Measurements from ENCODE around the gene ZBTB4.

Gene ZBTB4

DNA sequence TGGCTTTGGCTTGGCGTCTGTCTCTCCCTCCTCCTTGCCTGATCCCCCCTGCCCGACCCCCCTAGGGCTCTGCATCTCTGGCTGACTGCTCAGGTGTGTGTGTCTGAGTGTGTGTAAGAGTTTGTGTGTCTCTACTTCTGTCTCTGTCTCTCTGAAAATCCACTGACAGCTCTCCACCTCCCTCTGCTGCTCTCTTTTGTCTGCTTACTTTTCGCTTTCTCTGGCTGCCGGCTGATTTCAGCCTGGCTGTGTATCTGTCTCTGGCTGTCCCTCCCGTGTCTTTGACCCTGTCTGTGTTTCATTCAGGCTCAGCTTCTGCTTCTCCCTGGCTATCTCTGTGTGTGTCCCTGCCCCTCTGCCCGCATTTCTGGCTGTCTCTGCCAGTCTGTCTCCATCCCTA, 63.1 kb downstream of the ZBTB4 start:
- DNase-seq, result no peak

- DNase-seq, result no peak
These were observed 63.6 kb downstream of the ZBTB4 start for GRCh38 chr17:7415784-7416183.

DNA sequence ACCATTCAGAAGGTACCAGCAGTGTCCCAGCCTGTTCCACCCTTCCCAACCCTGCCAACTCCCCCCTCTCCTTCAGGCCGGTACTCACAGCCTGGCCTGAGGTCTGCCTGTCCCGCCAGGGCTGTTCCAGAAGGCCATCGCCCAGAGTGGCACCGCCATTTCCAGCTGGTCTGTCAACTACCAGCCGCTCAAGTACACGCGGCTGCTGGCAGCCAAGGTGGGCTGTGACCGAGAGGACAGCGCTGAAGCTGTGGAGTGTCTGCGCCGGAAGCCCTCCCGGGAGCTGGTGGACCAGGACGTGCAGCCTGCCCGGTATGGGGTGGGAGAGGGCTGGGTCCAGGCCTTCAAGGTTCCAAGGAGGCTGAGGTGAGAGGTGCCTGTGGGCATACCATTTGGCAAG, 64.6 kb downstream of the ZBTB4 start:
- no peak for DNase-seq

DNA sequence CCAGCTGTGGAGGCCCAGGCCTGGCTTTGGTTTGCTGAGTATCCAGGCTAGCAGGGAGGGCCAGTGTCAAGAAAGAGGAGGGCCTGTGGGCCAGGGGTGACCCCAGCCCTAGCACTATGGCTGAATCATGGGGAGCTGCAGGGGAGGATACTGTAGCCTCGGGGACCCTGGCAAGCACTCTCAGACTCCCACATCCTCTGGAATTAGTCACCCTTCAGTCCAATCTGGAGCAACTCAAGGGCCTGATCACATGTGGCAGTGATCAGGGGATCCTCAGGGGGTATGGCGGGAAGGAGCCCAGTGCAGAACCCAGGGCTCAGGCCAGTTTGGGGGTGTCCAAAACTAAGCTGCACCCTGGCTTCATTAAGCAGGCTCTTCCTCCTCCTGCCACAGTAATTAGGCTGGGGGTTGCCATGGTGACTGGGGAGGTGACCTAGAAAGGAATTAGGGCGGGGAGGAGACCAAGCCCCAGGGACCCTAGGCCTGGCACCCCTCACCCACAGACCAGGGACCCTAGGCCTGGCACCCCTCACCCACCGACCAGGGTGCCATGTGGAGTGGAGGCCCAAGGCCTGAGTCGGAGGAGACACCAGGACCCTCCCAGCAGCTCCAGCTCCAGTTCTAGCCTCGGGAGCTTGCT, 66.0 kb downstream of the ZBTB4 start:
- no peak for DNase-seq

DNA sequence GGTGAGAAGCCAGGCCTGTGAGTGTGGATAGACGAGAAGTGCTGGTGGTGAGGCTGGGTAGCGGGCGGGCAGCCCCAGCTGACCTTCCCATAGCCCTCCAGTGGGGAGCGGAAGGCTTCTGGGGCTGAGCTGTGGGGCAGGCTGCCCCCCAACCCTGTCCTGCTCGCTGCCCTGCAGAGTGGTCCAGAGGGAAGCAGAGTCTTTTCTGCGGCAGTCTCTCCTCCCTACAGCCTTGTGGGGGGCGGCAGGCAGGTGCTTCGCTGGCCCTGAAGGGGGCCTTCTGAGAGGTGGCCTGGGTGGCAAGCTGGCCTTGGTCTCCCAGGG, 68.0 kb downstream of the ZBTB4 start:
- DNase-seq, result no peak

GRCh38 chr17:7410634-7411426, 68.6 kb downstream of the ZBTB4 start:
- DNase-seq, result no peak

DNA sequence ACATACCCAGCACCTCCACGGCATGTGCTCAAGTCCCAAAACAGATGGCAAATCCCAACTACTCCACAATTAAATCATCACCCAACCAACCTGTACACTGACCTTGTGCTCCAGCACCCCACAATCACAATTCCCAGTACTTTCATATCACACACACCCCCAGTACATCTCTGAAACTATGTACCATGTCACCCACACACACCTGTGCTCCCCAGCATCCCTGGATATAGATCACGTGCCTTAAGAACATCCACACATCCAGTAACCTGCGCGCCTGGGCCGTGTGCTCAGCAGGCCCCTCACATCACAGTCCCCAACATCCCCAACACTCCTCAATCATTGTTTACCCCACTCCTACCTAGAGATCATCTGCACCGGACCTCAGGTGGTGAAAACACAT, 69.7 kb downstream of the ZBTB4 start:
- DNase-seq, result no peak
